Upper lobe of left lung (tissue), 4 donors: ENCODE measurements around the gene SLC35F5.

Experiments
- CTCF ChIP-seq, 6 experiments: fragments of 450-650 bp in 4 of 6; fragments of 200-600 bp in 2 of 6; sonication (generic) in 2 of 6; IDR thresholded peaks; one replicate each; pipeline ENCODE4 v1.5.1; 2016 to 2019; ENCODE audit warnings: antibody characterized with exemption in 6 of 6
- EP300 ChIP-seq, 4 donors: sonication (generic); formaldehyde crosslinking; IDR thresholded peaks; one replicate each; pipeline ENCODE4 v1.5.1; 2017; ENCODE audit warnings: antibody characterized with exemption in 4 of 4, control low read depth in 2 of 4
- POLR2A ChIP-seq, 4 donors: fragments of 450-650 bp; IDR thresholded peaks; one replicate each; pipeline ENCODE4 v1.5.1; 2016 to 2017; ENCODE audit warnings: antibody characterized with exemption in 4 of 4, mild to moderate bottlenecking in 2 of 4

- TF ChIP-seq CTCF (IDR thresholded peaks at IDR 0.05) (no peak), POLR2A (IDR thresholded peaks at IDR 0.05) (no peak), EP300 (IDR thresholded peaks at IDR 0.05) (no peak)
Observed at GRCh38 chr2:113709022-113709421, 47.4 kb downstream of the SLC35F5 start.
